ENCODE data around the gene PLA2G2E.
"Not testable (repeated sequence)": the region's sequence is repeated elsewhere in the genome, so short reads cannot be mapped to it uniquely, and the experiment has no call there.

PLA2G2E gene

DNA sequence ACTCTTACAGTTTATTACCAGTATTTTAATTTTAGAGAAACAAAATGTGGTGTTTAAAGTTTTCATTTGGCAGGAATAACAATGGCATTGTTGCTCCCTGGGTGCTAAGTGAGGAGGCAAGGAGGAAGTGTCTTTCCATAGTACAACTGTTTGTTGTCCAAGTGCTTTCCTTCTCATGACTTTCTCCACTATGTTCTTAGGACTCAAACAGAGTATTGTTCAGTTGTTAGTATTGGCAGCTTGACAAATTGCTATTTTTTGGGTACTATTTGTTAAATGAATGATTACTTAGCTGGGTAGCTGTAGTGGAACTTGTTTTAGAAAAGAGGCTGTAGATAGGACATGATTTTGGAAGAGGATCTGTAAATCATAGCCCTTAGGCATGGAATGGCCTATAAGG lies 33.8 kb downstream of the PLA2G2E start:
- FAIRE-seq = no peak

DNA sequence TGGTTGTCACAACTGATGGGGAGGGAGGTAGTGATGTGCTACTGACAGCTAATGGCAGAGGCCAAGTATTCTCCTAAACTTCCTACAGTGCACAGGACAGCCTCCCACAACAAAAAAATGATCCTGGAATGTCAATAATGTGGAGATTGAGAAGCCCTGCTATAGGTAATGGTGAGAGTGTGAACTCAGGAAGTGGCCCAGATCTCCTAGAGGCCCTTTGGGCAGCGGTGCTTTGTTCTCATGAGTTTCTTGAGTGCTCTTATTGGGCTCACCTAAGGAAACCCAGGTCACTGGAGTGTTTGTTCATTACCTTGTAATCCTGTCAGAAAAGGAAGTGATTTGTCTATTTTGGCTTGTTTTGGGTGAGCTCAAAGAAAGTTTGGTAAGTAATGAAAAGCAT lies 35.3 kb downstream of the PLA2G2E start:
- DNase-seq (ENCODE audit: extremely low spot score, insufficient read length, low read depth) (no peak), FAIRE-seq (no peak)

More for the DNA sequence above, 33.8 kb downstream of the PLA2G2E start:
- DNase-seq (ENCODE audit: extremely low spot score, insufficient read length, low read depth) = no peak

DNA sequence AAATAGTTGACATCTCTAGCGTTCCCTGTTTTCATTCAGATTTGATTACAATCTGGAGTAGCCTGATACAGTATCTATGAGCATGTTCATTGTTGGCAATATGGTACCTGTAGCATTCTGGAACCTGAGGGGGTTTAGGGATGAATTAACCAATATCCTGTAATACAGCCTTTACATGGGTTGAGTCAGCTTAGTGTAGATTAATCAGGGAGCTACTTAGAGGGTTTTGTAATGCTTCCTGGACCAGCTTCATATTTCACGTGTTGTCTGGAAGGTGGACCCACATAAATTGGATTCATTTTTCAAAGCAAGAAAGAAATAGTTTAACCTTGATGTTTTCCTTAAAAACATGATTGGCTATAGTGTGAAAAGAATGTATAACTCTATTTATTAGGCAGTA lies 37.6 kb downstream of the PLA2G2E start:
- FAIRE-seq (no peak), DNase-seq (ENCODE audit: extremely low spot score, insufficient read length, low read depth) (no peak)

- no peak for FAIRE-seq
These were observed 39.1 kb downstream of the PLA2G2E start for GRCh38 chr1:19884312-19884711.

DNA sequence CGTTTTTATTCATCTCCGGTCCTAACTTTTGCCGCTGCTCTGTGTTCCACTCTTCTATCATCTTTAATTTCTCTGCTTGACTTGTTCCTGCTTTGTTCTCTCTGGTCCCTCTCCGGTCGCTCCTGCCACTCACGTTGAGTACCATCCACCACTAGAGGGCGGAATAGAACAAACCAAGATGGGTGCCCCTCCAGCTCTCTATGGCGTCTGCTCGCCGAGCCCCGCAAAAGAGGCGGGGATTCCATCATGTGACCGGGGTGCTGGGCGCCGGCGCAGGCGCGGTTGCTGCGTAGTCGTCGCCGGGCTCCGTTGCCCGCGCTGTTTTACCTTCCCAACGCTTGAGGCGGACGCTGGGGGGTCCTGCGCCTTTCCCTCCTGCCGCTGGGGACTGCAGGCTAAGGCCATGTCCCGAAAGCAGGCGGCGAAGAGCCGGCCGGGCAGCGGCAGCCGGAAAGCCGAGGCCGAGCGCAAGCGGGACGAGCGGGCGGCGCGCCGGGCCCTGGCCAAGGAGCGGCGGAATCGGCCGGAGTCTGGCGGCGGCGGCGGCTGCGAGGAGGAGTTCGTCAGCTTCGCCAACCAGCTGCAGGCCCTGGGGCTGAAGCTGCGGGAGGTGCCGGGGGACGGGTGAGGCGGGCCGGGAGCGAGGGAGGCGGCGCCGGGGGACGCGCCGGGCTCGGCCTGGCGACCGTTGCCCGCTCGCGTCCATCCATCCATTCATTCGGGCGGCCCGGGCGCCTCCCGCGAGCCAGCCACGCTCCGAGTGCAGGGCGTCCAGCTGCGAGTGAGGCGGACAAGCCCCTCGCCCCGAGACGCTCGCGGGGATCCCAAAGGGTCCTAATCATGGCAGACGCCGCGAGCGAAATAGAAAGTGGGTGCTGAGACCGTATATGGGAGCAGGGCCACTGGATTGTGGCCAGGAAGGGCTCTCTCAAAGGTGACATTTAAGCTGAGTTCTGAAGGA lies 41.0 kb downstream of the PLA2G2E start, which contains the start of gene OTUD3:
Gene OTUD3 (plus strand): TSS at position 285 of the 961 bp plus-strand sequence. CDS start 119 bp downstream, at position 404.
- FAIRE-seq = peak; percentile 98
- DNase-seq (ENCODE audit: extremely low spot score, insufficient read length, low read depth) = peak; percentile 95

More at GRCh38 chr1:19884312-19884711, 39.1 kb downstream of the PLA2G2E start:
- DNase-seq (ENCODE audit: extremely low spot score, insufficient read length, low read depth) = no peak

- FAIRE-seq; DNase-seq (ENCODE audit: extremely low spot score, insufficient read length, low read depth): not testable (repeated sequence)
These were observed 42.6 kb downstream of the PLA2G2E start for GRCh38 chr1:19880841-19881240.

- no peak for FAIRE-seq
- DNase-seq (ENCODE audit: extremely low spot score, insufficient read length, low read depth) = no peak
These were observed 43.8 kb downstream of the PLA2G2E start for GRCh38 chr1:19879661-19880060.

- FAIRE-seq (no peak), DNase-seq (ENCODE audit: extremely low spot score, insufficient read length, low read depth) (no peak)
These were observed 44.2 kb downstream of the PLA2G2E start for GRCh38 chr1:19879227-19879626.

DNA sequence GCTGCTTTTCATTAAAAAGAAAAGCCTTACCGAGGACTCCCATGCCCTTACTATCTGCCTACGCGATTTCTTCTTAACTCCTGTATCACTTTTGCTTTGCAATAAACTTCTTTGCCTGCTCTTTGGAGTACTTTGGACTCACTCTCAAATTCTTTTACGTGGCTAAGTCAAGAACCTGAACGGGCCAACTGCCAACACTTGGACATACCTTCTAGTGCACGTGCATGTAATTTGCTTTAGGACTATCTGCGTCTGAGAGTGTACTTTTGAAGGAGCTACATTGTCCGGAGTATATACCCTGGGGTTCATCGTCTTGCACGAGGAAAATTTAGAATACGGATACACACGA lies 44.8 kb downstream of the PLA2G2E start:
- DNase-seq (ENCODE audit: extremely low spot score, insufficient read length, low read depth) (no peak), FAIRE-seq (no peak)

GRCh38 chr1:19877821-19878636 lies 45.4 kb downstream of the PLA2G2E start:
- DNase-seq (ENCODE audit: extremely low spot score, insufficient read length, low read depth) (no peak), FAIRE-seq (no peak)

- no peak for FAIRE-seq
- no peak for DNase-seq (ENCODE audit: extremely low spot score, insufficient read length, low read depth)
These were observed 46.2 kb downstream of the PLA2G2E start for GRCh38 chr1:19877181-19877750.

DNA sequence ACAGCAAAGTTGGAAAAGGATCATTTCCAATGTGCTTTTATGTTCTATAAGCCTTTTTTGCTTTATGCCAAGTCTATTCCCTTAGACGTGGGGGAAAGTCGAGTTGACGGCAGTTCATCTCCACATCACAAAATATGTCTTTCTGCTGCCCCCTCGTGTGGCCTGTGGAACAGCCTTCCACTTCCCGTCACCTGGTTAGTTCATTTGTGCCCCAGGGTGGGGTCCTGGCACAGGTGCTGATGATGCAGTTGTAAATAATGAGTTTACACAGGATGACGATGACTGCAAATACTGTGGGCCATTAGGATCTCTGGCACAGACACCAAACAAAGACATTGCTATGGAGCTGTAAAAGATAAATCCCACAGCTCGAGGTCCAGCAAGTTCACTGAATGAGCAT lies 51.2 kb downstream of the PLA2G2E start:
- FAIRE-seq (no peak), DNase-seq (ENCODE audit: extremely low spot score, insufficient read length, low read depth) (no peak)
